ENCODE data around the gene PIK3R5.
A peak's percentile ranks its signal among the peaks of the same experiment; 100 is the strongest.
"Not testable (repeated sequence)": the region's sequence is repeated elsewhere in the genome, so short reads cannot be mapped to it uniquely, and the experiment has no call there.

PIK3R5 gene

DNA sequence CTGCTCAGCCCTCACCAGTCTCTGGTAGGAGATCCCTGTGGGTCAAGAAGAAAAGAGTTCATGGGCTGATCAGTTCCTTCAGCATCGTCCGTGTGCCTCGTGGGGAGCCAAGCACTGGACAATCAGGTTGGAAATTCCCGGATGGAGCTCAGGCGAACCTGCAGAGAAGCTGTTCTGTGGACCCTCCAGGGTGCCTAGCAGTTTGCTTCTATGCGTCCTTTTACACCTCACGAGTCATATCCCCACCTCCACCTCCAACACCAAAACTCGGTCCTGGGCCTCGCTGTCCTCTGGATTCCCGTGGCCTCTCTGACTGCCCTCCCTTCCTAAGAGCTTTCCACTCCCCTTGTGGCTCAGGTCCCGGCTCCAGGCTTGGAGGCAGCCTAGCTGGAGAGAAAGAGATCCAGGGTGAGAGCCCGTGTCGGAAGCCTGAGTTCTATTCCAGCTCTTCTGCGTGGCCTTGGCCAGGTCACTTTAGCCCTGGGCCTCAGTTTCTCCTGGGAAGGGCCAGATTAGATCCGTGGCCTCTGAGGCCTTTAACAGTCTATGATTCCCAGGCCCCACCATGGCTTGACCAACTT, 71.8 kb downstream of the PIK3R5 start:
- peaks cover 59% of the 10 kb centered on the region for H3K4me1 Mint-ChIP-seq (ENCODE audit: low read depth)
- H3K27ac Mint-ChIP-seq = no peak overlapping the region

DNA sequence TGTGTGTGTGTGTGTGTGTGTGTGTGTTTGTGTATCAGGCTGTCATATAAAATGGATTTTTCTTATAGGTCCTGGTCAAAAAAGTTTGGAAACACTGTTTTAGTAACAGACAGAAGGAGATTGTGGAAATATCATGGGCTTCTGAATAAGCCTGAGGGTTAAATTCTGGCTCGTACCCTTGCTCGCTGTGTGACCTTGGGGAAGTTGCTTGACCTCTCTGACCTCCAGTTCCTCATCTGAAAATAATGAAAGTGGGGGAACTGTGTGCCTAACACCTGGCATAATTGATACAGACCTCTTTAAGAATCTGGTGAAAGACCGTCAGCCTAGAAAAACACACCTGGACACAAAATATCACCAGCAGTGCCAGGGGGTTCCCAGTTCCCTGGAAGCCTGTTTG, 72.4 kb downstream of the PIK3R5 start:
- H3K4me1 Mint-ChIP-seq (ENCODE audit: low read depth) = peaks cover 52% of the 10 kb centered on the region
- H3K27me3 Mint-ChIP-seq = no peaks in the 10 kb centered on the region
- no peak overlapping the region for H3K27ac Mint-ChIP-seq
- peaks cover 42% of the 10 kb centered on the region for H3K36me3 Mint-ChIP-seq (ENCODE audit: low read depth)
- no peaks in the 10 kb centered on the region for H3K9me3 Mint-ChIP-seq
- H3K4me3 Mint-ChIP-seq = no peak overlapping the region

More for the DNA sequence above, 71.8 kb downstream of the PIK3R5 start:
- no peak overlapping the region for H3K4me3 Mint-ChIP-seq
- no peaks in the 10 kb centered on the region for H3K9me3 Mint-ChIP-seq
- peaks cover 47% of the 10 kb centered on the region for H3K36me3 Mint-ChIP-seq (ENCODE audit: low read depth)
- H3K27me3 Mint-ChIP-seq = no peaks in the 10 kb centered on the region

DNA sequence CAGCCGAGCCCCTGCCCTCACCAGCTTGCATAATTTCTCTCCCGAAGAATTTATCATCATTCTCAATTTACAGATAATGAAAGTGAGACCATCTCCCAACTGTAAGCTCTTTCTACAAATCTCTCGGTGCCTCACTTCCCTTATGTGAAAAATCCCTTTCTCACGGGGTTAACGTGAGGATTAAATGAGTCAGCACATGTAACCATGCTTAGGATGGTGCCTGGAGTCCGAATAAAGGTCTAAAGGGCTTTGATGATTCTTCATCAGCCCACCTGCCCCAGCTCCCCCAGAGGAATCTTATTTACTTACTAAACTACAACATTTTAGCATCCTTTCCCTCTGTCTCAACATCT, 73.2 kb downstream of the PIK3R5 start:
- Mint-ChIP-seq H3K4me1 (ENCODE audit: low read depth) (peaks cover 45% of the 10 kb centered on the region), H3K27ac (no peak overlapping the region), H3K36me3 (ENCODE audit: low read depth) (peaks cover 37% of the 10 kb centered on the region)

DNA sequence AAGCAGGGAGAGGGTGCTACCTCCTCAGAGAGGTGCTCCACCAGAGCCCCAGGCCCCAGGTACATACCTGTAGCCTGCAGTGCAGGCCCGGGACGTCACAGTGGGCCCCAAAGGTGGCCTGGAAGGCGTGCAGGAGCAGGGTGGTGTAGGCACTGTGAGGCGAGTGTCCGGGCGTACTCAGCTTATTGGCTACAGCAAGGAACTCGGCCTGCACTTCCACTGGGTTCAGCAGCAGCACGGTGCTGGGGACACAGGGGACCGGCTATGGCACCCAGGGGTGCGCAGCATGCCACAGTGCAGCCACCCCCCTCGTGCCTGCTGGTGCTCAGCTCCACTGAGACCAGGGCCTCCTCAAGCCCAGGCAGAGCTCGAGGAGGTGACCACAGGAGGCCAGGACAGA, 74.8 kb downstream of the PIK3R5 start:
- H3K27me3 Mint-ChIP-seq = no peaks in the 10 kb centered on the region
- H3K4me1 Mint-ChIP-seq (ENCODE audit: low read depth) = peaks cover 28% of the 10 kb centered on the region
- no peaks in the 10 kb centered on the region for H3K9me3 Mint-ChIP-seq
- H3K36me3 Mint-ChIP-seq (ENCODE audit: low read depth) = peaks cover 32% of the 10 kb centered on the region
- no peak overlapping the region for H3K4me3 Mint-ChIP-seq
- no peak overlapping the region for H3K27ac Mint-ChIP-seq

More for the DNA sequence above, 73.2 kb downstream of the PIK3R5 start:
- H3K9me3 Mint-ChIP-seq = no peaks in the 10 kb centered on the region
- H3K27me3 Mint-ChIP-seq = no peaks in the 10 kb centered on the region
- H3K4me3 Mint-ChIP-seq = no peak overlapping the region

DNA sequence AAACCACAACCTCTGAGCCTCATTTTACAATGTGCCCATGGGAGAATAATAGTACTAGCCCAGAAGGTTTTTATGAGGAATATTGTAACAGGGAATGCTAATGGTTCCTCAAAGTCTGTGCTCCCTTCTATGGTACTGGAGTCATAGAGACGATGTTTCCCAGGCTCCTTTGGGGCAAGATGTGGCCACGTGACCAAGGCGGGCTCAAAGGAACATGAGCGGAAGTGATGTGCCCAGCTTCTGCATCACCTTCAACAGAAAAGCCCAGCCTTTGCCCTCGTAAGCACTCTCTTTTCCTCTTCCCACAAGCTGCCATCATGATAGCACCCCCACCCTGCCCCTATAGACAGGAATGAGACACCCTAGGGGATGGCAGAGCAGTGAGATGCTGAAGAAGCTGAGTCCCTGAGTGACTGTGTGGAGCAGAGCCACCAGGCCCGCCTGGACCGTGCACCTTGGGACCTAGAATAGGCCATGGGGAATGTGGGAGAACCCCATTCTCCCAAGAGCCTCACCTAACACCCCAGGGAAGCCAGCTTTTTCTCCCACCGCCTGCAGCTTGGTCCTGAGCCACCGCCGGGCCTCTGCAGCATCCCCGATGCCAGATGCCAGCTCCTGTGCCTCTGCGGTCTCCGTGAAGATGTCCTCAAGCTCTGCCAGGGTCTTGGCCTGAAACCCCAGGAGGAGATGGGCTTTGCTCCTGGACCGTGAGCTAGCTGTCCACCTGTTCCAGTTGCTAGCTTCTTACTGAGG, 75.9 kb downstream of the PIK3R5 start:
- H3K36me3 Mint-ChIP-seq (ENCODE audit: low read depth) = peaks cover 21% of the 10 kb centered on the region
- H3K4me3 Mint-ChIP-seq = no peak overlapping the region
- no peaks in the 10 kb centered on the region for H3K27me3 Mint-ChIP-seq
- H3K27ac Mint-ChIP-seq = no peak overlapping the region
- H3K4me1 Mint-ChIP-seq (ENCODE audit: low read depth) = peaks cover 18% of the 10 kb centered on the region
- H3K9me3 Mint-ChIP-seq = no peaks in the 10 kb centered on the region

DNA sequence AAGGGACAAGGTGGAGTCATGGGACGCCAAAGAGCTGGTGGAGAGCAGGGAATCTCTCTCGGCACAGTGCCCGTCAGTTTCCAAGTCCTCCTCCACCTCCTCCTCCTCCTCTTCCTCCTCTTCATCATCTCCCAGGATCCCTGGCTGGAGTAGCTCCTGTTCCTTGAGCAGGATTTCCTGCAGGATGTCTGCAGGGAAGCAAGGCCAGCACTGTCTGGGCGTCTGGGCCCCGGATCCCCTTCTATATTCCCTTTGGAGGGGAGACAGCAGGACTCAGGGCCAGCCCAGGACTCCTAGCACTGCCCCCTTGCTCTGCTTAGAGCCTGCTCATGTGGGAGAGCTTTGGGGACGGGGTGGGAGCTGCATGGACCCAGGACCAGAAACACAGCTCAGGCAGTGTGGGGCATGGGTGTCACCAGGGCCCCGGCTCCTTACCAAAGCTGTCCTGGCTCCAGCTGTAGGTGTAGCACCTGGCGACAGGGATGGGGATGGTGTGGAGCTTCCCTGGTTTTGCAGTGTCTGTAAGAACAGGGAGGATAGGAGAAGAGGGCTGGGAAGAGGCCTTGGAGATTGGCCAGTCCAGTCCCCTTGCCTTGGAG, 76.7 kb downstream of the PIK3R5 start:
- no peak overlapping the region for H3K27ac Mint-ChIP-seq
- H3K9me3 Mint-ChIP-seq = no peaks in the 10 kb centered on the region
- H3K4me1 Mint-ChIP-seq (ENCODE audit: low read depth) = peaks cover 13% of the 10 kb centered on the region
- peaks cover 26% of the 10 kb centered on the region for H3K36me3 Mint-ChIP-seq (ENCODE audit: low read depth)
- no peak overlapping the region for H3K4me3 Mint-ChIP-seq
- no peaks in the 10 kb centered on the region for H3K27me3 Mint-ChIP-seq

DNA sequence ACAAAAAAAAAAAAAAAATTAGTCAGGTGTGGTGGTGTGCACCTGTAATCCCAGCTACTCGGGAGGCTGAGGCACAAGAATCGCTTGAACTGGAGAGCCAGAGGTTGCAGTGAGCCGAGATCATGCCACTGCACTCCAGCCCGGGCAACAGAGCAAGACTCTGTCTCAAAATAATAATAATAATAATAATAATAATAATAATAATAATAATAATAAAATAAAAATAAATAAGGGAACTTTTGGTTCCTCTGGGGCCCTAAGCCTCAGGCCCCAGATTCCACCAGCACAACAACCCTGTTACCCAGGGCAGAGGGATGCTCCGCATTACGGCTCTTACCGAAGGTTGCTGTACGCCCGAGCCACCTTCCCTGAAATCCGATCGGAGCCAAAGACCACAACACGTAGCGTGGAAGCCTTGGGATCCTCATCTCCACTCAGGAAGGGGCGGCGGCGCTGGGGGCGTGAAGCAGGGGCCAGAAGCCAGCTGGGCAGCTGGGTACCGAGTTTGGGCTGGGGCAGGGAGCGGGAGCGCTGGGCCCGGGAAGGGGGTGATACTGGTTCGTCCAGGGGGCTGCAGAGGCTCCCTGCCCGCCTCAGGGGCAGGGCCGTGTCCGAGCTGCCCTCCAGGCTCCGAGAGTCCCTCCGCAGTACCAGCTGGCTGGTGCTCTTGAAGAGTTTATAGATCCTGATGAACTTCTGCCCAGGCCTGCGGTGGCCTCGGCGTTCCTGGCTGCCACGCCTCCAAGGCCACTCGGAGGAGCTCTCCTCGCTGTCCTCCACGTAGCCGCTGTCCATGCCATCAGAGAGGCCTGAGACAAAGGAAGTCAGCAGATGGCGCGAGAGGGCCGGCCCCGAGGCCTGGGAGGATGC, 77.4 kb downstream of the PIK3R5 start:
- no peak overlapping the region for H3K4me3 Mint-ChIP-seq
- no peaks in the 10 kb centered on the region for H3K9me3 Mint-ChIP-seq
- H3K4me1 Mint-ChIP-seq (ENCODE audit: low read depth) = peaks cover 11% of the 10 kb centered on the region
- H3K27me3 Mint-ChIP-seq = no peaks in the 10 kb centered on the region
- peaks cover 32% of the 10 kb centered on the region for H3K36me3 Mint-ChIP-seq (ENCODE audit: low read depth)
- H3K27ac Mint-ChIP-seq = no peak overlapping the region

DNA sequence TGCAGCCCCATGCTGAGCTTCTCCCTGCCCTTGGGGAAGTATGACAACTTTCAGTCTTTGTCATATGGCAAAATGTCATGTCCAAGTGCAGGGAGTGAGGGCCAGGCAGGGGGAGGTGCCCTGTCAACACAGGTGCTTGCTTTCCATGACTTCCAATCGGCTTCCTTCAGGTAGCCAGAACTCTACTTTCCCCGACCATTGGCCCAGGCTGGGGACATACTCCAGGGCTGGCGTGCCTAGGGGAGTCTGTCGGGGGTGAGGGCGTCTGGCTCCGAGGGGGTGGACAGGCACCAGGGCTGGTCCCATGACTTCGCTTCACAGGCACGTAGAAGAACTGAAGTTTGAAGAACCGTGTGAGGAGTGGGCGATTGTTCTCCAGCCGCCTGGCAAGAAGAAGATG, 78.2 kb downstream of the PIK3R5 start:
- H3K4me1 Mint-ChIP-seq (ENCODE audit: low read depth) = peaks cover 5% of the 10 kb centered on the region
- no peak overlapping the region for H3K4me3 Mint-ChIP-seq
- H3K27ac Mint-ChIP-seq = no peak overlapping the region
- no peaks in the 10 kb centered on the region for H3K27me3 Mint-ChIP-seq
- H3K9me3 Mint-ChIP-seq = no peaks in the 10 kb centered on the region
- peaks cover 37% of the 10 kb centered on the region for H3K36me3 Mint-ChIP-seq (ENCODE audit: low read depth)

DNA sequence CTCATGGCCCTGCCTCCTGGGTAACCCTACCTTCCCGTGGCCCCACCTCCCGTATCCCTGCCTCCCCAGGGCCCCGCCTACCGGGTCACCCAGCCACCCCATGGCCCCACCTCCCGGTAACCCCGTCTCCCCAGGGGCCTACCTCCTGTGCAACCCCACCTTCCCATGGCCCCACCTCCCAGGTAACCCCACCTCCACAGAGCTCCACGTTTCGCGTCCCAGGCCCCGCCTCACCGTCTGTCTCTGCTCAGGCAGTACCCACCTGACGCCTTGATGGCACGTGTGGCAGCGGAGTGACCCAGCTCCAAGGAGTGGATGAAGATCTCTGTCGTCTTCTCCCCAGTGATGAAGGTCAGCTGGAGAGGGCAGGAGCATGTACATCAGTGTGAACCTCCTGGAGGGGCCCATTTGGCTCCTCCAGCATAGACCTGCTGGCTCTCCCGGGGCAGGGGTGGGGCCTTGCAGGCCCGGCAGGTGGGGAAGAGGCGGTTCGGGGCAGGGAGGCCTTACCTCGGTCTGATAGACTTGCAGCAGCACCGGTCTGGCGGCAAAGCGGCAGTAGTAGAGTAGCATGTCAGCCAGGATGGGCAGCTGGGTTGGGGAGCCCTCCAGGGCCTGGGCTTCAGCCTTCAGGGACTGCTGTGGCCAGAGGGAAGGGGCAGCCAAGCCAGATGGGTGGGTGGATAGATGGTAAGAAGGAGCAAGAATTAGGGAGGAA, 79.4 kb downstream of the PIK3R5 start:
- H3K4me1 Mint-ChIP-seq (ENCODE audit: low read depth) = no peaks in the 10 kb centered on the region
- H3K27ac Mint-ChIP-seq = peak overlapping the region; percentile 58
- peaks cover 40% of the 10 kb centered on the region for H3K36me3 Mint-ChIP-seq (ENCODE audit: low read depth)
- no peaks in the 10 kb centered on the region for H3K27me3 Mint-ChIP-seq
- no peaks in the 10 kb centered on the region for H3K9me3 Mint-ChIP-seq
- no peak overlapping the region for H3K4me3 Mint-ChIP-seq

DNA sequence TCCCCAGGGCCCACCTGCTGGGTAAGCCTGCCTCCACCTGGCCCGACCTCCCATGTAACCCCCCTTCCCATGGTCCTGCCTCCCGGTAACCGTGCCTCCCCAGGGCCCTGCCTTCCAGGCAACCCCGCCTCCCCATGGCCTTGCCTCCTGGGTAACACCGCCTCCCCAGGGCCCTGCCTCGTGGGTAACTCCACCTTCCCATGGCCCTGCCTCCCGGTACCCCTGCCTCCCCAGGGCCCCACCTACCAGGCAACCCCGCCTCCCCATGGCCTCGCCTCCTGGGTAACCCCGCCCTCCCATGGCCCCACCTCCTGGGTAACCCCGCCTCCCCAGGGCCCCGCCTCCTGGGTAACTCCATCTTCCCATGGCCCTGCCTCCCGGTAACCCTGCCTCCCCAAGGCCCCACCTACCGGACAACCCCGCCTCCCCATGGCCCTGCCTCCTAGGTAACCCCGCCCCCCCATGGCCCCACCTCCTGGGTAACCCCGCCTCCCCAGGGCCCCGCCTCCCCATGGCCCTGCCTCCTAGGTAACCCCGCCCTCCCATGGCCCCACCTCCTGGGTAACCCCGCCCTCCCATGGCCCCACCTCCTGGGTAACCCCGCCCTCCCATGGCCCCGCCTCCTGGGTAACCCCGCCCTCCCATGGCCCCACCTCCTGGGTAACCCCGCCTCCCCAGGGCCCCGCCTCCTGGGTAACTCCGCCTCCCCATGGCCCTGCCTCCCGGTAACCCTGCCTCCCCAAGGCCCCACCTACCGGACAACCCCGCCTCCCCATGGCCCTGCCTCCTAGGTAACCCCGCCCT, 80.1 kb downstream of the PIK3R5 start:
- H3K4me1 Mint-ChIP-seq (ENCODE audit: low read depth); H3K9me3 Mint-ChIP-seq; H3K27me3 Mint-ChIP-seq; H3K4me3 Mint-ChIP-seq; H3K27ac Mint-ChIP-seq: not testable (repeated sequence)
- H3K36me3 Mint-ChIP-seq (ENCODE audit: low read depth) = peaks cover 45% of the 10 kb centered on the region

DNA sequence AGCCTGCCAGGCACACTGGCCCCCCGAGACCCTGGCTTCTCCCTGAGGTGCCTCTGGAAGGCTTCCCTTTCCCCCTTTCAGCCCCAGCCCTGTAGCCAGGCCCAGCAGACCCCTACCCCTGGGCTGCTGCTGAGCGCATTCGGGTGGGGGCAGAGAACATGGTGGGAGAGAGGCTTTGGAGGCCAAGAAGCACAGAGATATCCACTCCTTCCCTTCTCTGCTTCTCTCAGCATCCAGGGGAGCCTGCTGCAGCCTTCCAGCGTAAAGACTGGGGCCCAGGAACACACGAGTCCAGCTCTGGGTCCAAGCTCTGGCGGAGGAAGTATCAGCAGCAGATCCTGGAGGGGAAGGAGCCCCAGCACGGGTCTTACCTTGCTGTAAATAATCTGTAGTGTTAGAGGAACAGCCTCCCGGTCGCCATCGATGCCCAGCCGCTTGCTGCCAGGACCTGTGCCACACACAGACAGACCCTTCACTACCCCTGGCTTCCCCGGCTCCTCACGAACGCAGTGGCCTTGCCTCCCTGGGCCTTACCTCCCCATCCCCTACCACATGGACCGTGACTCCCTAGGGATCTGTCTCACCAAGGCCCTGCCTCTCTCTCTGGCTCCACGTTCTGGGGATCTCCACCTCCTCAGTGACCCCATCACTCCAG, 81.0 kb downstream of the PIK3R5 start:
- peaks cover 53% of the 10 kb centered on the region for H3K36me3 Mint-ChIP-seq (ENCODE audit: low read depth)
- H3K9me3 Mint-ChIP-seq = no peaks in the 10 kb centered on the region
- H3K4me3 Mint-ChIP-seq = no peak overlapping the region
- no peaks in the 10 kb centered on the region for H3K4me1 Mint-ChIP-seq (ENCODE audit: low read depth)
- no peaks in the 10 kb centered on the region for H3K27me3 Mint-ChIP-seq
- H3K27ac Mint-ChIP-seq = no peak overlapping the region

DNA sequence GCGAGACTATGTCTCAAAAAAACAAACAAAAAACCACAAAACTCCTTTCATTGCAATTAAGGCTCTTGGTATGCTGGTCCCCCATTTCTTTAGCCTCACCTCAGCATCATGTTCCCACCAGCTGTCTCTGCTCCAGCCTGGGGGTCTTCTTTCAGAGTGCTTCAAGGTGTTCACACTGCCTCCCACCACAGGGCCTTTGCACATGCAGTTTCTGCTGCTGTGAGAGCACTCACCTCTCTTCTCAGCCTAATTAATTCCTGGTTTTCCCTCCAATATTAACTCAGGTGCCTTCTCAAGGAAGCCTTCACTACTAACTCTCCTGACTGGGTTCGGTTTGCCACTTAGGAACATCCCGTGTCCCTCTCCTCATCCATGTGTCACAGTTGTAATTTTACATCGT, 82.2 kb downstream of the PIK3R5 start:
- H3K27ac Mint-ChIP-seq = no peak overlapping the region
- H3K4me1 Mint-ChIP-seq (ENCODE audit: low read depth) = no peaks in the 10 kb centered on the region
- H3K36me3 Mint-ChIP-seq (ENCODE audit: low read depth) = peaks cover 58% of the 10 kb centered on the region
- H3K9me3 Mint-ChIP-seq = no peaks in the 10 kb centered on the region
- H3K27me3 Mint-ChIP-seq = no peaks in the 10 kb centered on the region
- H3K4me3 Mint-ChIP-seq = no peak overlapping the region

DNA sequence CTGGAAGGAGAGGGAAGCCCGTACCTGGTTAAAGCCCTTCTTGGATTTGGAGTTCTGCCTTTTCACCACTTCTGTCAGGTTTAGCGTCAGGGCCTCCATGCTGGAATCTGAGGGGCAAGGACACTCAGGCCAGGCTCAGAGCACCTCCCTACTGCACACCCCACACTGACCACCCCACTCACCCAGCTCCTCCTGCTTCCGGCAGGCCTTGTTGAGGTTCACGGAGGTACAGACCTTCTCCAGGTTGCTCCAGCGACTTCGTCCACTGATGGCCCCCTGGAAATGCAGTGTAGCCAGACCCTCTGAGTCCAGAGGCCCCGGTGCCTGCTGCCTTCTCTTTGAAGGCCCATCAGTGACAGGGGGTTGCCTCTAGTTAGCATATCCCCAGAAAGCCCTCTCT, 83.9 kb downstream of the PIK3R5 start:
- Mint-ChIP-seq H3K27me3 (no peaks in the 10 kb centered on the region), H3K36me3 (ENCODE audit: low read depth) (peaks cover 67% of the 10 kb centered on the region), H3K4me1 (ENCODE audit: low read depth) (no peaks in the 10 kb centered on the region), H3K27ac (no peak overlapping the region), H3K9me3 (no peaks in the 10 kb centered on the region), H3K4me3 (no peak overlapping the region)
